ENCODE data around the gene COX4I2.

- no peak for TF ChIP-seq POLR2A (IDR thresholded peaks at IDR 0.05; ENCODE audit: low read depth, low read length)
- no peak for TF ChIP-seq CTCF (IDR thresholded peaks at IDR 0.05; ENCODE audit: extremely low read depth in 1 of 2, insufficient read depth in 1 of 2, low read depth in 1 of 2, low read length in 2 of 2)
- TF ChIP-seq FOS (IDR thresholded peaks at IDR 0.05; ENCODE audit: borderline replicate concordance, insufficient read depth, low read length), result no peak
- TF ChIP-seq MYC (IDR thresholded peaks at IDR 0.05; ENCODE audit: low read depth, low read length), result no peak
- no peak for TF ChIP-seq EZH2 (IDR thresholded peaks at IDR 0.05; ENCODE audit: borderline replicate concordance, low read depth, low read length, severe bottlenecking)
Observed at GRCh38 chr20:31630187-31630790, 7.4 kb upstream of the COX4I2 start.
